ENCODE data around the gene USP4. TPM values are rescaled to one million over a fixed set of nuclear protein-coding genes. Genes with fewer than 3 reads are reported as not detected.

The USP4 gene
- total and polyA plus RNA-seq, 2 of the 8 experiments (the other 6 are each of a cell fraction or from before 2014, with no cell fraction given), result 16.0 to 27.8 TPM

DNA sequence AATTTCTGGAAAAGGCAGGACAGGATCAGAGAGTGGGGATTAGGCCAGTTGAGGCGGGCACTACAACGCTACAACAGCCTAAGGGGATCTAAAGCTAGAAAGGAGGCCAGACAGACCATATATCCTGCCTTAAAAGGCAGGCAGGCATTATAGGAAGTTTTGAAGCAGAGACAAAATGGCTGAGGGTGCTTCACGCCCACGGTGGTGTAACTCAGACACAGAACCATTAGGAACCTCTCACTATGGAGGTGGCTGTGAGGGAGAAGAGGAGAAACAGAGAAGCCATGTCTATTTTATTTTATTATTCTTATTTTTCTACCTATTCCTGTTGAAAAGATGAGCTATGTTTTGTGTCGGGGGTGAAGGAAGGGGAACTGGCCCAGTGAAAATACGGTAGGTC is 2.1 kb upstream of the USP4 start:
- Histone ChIP-seq H3K4me1 (replicated peaks in 1 of 4; ENCODE audit: control insufficient read depth in 3 of 4, insufficient read depth in 4 of 4, low read length in 3 of 4) (peaks cover 0 to 11% (median 5%) of the 10 kb centered on the region in 4 experiments; a peak in 4 of 7 replicates), H2AK5ac (ENCODE audit: low read depth, low read length) (no peak overlapping the region), H3K9ac (replicated peaks in 1 of 4; ENCODE audit: extremely low read depth in 1 of 4, low read depth in 3 of 4, low read length in 3 of 4) (no peak overlapping the region), H3K79me1 (ENCODE audit: low read depth, low read length) (no peaks in the 10 kb centered on the region), H2BK5ac (ENCODE audit: low read depth, low read length) (no peak overlapping the region), H3K4me2 (ENCODE audit: insufficient read depth in 1 of 2, low read depth in 2 of 2, low read length in 2 of 2) (no peak overlapping the region), H3K27me3 (replicated peaks in 1 of 4; ENCODE audit: control insufficient read depth in 3 of 4, extremely low read depth in 1 of 4, insufficient read depth in 3 of 4, low read length in 3 of 4) (no peaks in the 10 kb centered on the region; a peak in 1 of 7 replicates), H3K56ac (replicated peaks; ENCODE audit: insufficient read length, low read depth, low read length) (no peak overlapping the region), H2BK15ac (ENCODE audit: low read length) (0 out of 2 replicates have a peak overlapping the region, but pooled peaks have one; percentile 10), H2BK12ac (ENCODE audit: low read depth, low read length) (no peak overlapping the region), H3K36me3 (ENCODE audit: control insufficient read depth in 2 of 4, insufficient read depth in 4 of 4, low read length in 3 of 4) (no peaks in the 10 kb centered on the region; a peak in 1 of 8 replicates), H3K27ac (ENCODE audit: low read depth, low read length) (no peak overlapping the region), H3K9me3 (ENCODE audit: insufficient read depth in 2 of 2, low read depth in 1 of 2, low read length in 1 of 2) (no peaks in the 10 kb centered on the region), H4K8ac (ENCODE audit: extremely low read depth, insufficient read depth, low read length) (no peak overlapping the region), H4K91ac (replicated peaks; ENCODE audit: insufficient read length, low read length) (no peak overlapping the region), H2BK20ac (ENCODE audit: low read length) (no peak overlapping the region), H3K23ac (ENCODE audit: insufficient read length) (no peak overlapping the region), H3K14ac (ENCODE audit: insufficient read length) (no peak overlapping the region), H3K18ac (ENCODE audit: extremely low read depth, low read length) (no peak overlapping the region), H4K20me1 (replicated peaks in 1 of 2; ENCODE audit: control insufficient read depth in 1 of 2, insufficient read depth in 2 of 2, low read length in 2 of 2) (no peaks in the 10 kb centered on the region), H3K4ac (replicated peaks; ENCODE audit: insufficient read length, low read depth, low read length) (no peak overlapping the region), H3K23me2 (ENCODE audit: low read depth, low read length) (peaks cover 8% of the 10 kb centered on the region), H2BK120ac (replicated peaks; ENCODE audit: low read depth, low read length) (no peak overlapping the region), H3K79me2 (ENCODE audit: control insufficient read depth in 1 of 2, insufficient read depth in 2 of 2, low read length in 2 of 2) (peaks cover 0 to 5% of the 10 kb centered on the region in 2 experiments; a peak in 1 of 4 replicates), H3K4me3 (ENCODE audit: extremely low read depth in 1 of 4, insufficient read depth in 2 of 4, low read depth in 3 of 4, low read length in 4 of 4) (no peak overlapping the region), H4K5ac (ENCODE audit: insufficient read length, low read depth, low read length) (no peak overlapping the region), H2AFZ (ENCODE audit: low read length) (no peak overlapping the region)
- DNase-seq (ENCODE audit: low read depth in 1 of 2, low spot score in 2 of 2), result no peak
- ChIA-PET POLR2A (ENCODE audit: partially characterized antibody) (no interaction called here), CTCF (ENCODE audit: partially characterized antibody) (interaction anchor here (0.6 to 1.5 kb wide), 2 partner anchors 9 to 265 kb away, joined by 3 to 6 read pairs; no protein-coding TSS in a partner anchor)
- no peak for FAIRE-seq
- WGBS, 2 experiments (ENCODE audit: extremely low coverage in 1 of 2, insufficient coverage in 1 of 2, insufficient read length in 1 of 2, insufficient replicate concordance in 2 of 2, low coverage in 1 of 2, low lambda C conversion rate in 2 of 2, missing lambda C conversion rate in 1 of 2), result 97% methylated on average over 6 of the region's 6 CpGs; no CpG with 5 or more reads in 1 of the 2 experiments
- TF ChIP-seq SIRT6 (IDR thresholded peaks at IDR 0.05; ENCODE audit: low read length), result no peak
- TF ChIP-seq SIN3A (conservative IDR thresholded peaks at IDR 0.05 in 1 of 2, IDR thresholded peaks at IDR 0.05 in 1 of 2; ENCODE audit: low read depth in 1 of 2, low read length in 2 of 2), result no peak
- TF ChIP-seq TEAD4 (IDR thresholded peaks at IDR 0.05; ENCODE audit: low read depth, low read length), result no peak
- TF ChIP-seq NRF1 (IDR thresholded peaks at IDR 0.05; ENCODE audit: low read depth, low read length), result no peak
